ENCODE measurements around the gene UGT1A8. TPM values are rescaled to one million over a fixed set of nuclear protein-coding genes. Genes with fewer than 3 reads are reported as not detected.
"Not testable (repeated sequence)": the region's sequence is repeated elsewhere in the genome, so short reads cannot be mapped to it uniquely, and the experiment has no call there.

Gene UGT1A8
- total RNA-seq, 1 donor from 2014 or later = not detected

DNA sequence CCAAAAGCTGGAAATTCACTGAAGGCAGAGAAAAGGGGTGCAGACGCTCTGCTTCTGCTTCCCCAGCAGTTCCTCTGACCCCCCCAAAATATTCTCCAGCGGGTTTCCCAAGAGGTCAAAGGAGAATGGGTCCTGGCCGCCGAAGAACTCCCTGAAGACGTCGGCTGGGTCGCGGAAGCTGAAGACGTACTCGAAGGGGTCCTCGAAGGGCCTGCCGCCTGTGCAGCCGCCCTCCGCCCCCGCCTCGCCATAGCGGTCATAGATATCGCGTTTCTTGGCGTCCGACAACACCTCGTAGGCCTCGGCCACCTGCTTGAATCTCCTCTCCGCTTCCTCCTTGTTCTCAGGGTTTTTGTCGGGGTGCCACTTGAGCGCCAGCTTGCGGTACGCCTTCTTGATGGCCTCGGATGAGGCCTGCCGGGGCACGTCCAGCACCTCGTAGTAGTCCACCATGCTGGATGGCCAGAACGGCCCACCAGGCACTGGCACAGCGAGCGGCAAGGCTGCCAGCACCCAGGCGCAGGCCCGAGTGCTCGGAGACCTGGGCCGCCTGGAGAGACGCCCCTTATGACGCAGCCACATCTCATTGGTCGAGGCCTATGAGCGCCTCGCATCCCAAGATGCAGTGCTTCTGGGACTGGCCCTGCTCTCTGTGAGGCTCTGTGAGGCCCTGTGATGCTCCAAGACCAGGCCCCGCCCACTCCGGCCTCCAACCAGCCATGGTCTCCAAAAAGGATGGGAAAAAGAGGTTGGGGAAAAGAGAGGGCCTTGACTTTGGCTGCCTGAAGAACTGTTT lies 126.2 kb downstream of the UGT1A8 start:
- H3K4me3 Mint-ChIP-seq = no peak overlapping the region
- intact Hi-C loops (cut with micrococcal nuclease) = no loop called here
- no peaks in the 10 kb centered on the region for H3K9me3 Mint-ChIP-seq
- no peaks in the 10 kb centered on the region for H3K4me1 Mint-ChIP-seq
- no peaks in the 10 kb centered on the region for H3K27me3 Mint-ChIP-seq
- no peak for DNase-seq
- no peaks in the 10 kb centered on the region for H3K36me3 Mint-ChIP-seq (ENCODE audit: low read depth)
- no peak overlapping the region for H3K27ac Mint-ChIP-seq

DNA sequence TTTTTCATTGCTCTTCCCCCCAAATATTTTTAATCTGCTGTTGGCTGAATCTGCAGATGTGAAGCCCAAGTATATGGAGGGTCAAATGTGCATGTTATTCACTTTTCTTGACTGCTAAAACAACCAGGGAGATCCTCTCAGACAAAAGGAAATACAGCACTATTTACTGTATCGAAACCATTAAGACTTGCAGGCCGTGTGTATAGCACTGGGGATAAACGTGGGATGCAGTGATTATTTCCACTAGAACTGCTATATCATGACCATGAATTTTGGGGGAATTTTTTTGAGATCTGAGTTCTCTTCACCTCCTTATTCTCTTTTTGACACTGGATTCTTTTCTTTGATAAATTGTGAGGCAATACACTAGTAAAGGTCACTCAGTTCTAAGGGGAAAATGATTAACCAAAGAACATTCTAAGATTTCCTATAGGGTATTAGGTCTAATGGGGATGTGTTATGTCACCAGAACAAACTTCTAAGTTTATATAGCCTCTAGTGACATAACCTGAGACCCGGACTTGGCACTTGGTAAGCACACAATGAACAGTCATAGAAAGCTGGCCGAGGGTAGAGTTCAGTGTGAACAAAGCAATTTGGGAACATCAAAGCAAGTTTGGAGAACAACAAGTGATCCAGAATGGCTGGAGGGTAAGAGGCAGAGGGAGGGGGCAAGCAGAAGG lies 127.8 kb downstream of the UGT1A8 start:
- no peaks in the 10 kb centered on the region for H3K36me3 Mint-ChIP-seq (ENCODE audit: low read depth)
- H3K4me3 Mint-ChIP-seq = no peak overlapping the region
- peaks cover 9% of the 10 kb centered on the region for H3K9me3 Mint-ChIP-seq
- intact Hi-C loops (cut with micrococcal nuclease) = no loop called here
- DNase-seq = no peak
- H3K27ac Mint-ChIP-seq = no peak overlapping the region
- no peaks in the 10 kb centered on the region for H3K4me1 Mint-ChIP-seq
- no peaks in the 10 kb centered on the region for H3K27me3 Mint-ChIP-seq

GRCh38 chr2:233745838-233746237 lies 128.4 kb downstream of the UGT1A8 start:
- intact Hi-C loops (cut with micrococcal nuclease); H3K36me3 Mint-ChIP-seq (ENCODE audit: low read depth); H3K4me1 Mint-ChIP-seq; H3K27me3 Mint-ChIP-seq; H3K4me3 Mint-ChIP-seq; H3K27ac Mint-ChIP-seq; H3K9me3 Mint-ChIP-seq; DNase-seq: not testable (repeated sequence)

- H3K27me3 Mint-ChIP-seq = no peaks in the 10 kb centered on the region
- no peaks in the 10 kb centered on the region for H3K4me1 Mint-ChIP-seq
- peaks cover 13% of the 10 kb centered on the region for H3K9me3 Mint-ChIP-seq
- H3K36me3 Mint-ChIP-seq (ENCODE audit: low read depth) = no peaks in the 10 kb centered on the region
- no peak overlapping the region for H3K4me3 Mint-ChIP-seq
- no peak overlapping the region for H3K27ac Mint-ChIP-seq
- DNase-seq = no peak
- intact Hi-C loops (cut with micrococcal nuclease) = no loop called here
Observed at GRCh38 chr2:233746475-233747282, 129.2 kb downstream of the UGT1A8 start.

- H3K27me3 Mint-ChIP-seq = no peaks in the 10 kb centered on the region
- no peak overlapping the region for H3K27ac Mint-ChIP-seq
- H3K4me3 Mint-ChIP-seq = no peak overlapping the region
- no peaks in the 10 kb centered on the region for H3K4me1 Mint-ChIP-seq
- DNase-seq = no peak
- H3K9me3 Mint-ChIP-seq = peaks cover 17% of the 10 kb centered on the region
- intact Hi-C loops (cut with micrococcal nuclease) = no loop called here
- no peaks in the 10 kb centered on the region for H3K36me3 Mint-ChIP-seq (ENCODE audit: low read depth)
Observed at GRCh38 chr2:233747283-233747544, 129.8 kb downstream of the UGT1A8 start.

- DNase-seq; H3K4me1 Mint-ChIP-seq; H3K4me3 Mint-ChIP-seq; H3K27ac Mint-ChIP-seq; H3K36me3 Mint-ChIP-seq (ENCODE audit: low read depth); H3K27me3 Mint-ChIP-seq; intact Hi-C loops (cut with micrococcal nuclease): not testable (repeated sequence)
- peaks cover 17% of the 10 kb centered on the region for H3K9me3 Mint-ChIP-seq
Observed at GRCh38 chr2:233750689-233751088, 133.3 kb downstream of the UGT1A8 start.

DNA sequence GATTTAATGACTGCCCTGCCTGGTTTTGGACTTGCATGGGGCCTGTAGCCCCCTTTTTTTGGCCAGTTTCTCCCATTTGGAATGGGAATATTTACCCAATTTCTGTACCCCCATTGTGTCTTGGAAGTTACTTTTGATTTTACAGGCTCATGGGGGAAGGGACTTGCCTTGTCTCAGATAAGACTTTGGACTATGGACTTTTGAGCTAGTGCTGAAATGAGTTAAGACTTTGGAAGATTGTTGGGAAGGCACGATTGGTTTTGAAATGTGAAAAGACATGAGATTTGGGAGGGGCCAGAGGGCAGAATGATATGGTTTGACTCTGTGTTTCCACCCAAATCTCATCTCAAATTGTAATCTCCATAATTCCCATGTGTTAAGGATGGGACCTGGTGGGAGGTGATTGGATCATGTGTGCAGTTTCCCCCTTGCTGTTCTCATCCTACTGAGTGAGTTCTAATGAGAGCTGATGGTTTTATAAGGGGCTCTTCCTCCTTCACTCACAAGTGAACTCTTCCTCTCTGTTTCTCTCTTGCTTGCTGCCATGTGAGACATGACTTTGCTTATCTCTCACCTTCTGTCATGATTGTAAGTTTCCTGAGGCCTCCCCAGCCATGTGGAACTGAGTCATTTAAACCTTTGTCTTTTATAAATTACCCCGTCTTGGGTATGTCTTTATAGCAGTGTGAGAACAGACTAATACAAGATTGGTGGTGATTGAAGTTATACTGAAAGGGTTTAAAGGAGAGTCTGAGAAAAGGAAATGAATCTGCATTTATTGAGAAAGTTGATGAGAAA lies 134.0 kb downstream of the UGT1A8 start:
- H3K4me1 Mint-ChIP-seq; intact Hi-C loops (cut with micrococcal nuclease); DNase-seq; H3K27ac Mint-ChIP-seq; H3K36me3 Mint-ChIP-seq (ENCODE audit: low read depth); H3K27me3 Mint-ChIP-seq; H3K4me3 Mint-ChIP-seq: not testable (repeated sequence)
- peaks cover 17% of the 10 kb centered on the region for H3K9me3 Mint-ChIP-seq

- intact Hi-C loops (cut with micrococcal nuclease) = no loop called here
- no peaks in the 10 kb centered on the region for H3K36me3 Mint-ChIP-seq (ENCODE audit: low read depth)
- peaks cover 9% of the 10 kb centered on the region for H3K9me3 Mint-ChIP-seq
- H3K4me3 Mint-ChIP-seq = no peak overlapping the region
- no peak for DNase-seq
- no peaks in the 10 kb centered on the region for H3K4me1 Mint-ChIP-seq
- no peak overlapping the region for H3K27ac Mint-ChIP-seq
- no peaks in the 10 kb centered on the region for H3K27me3 Mint-ChIP-seq
Observed at GRCh38 chr2:233754872-233755611, 137.6 kb downstream of the UGT1A8 start.

DNA sequence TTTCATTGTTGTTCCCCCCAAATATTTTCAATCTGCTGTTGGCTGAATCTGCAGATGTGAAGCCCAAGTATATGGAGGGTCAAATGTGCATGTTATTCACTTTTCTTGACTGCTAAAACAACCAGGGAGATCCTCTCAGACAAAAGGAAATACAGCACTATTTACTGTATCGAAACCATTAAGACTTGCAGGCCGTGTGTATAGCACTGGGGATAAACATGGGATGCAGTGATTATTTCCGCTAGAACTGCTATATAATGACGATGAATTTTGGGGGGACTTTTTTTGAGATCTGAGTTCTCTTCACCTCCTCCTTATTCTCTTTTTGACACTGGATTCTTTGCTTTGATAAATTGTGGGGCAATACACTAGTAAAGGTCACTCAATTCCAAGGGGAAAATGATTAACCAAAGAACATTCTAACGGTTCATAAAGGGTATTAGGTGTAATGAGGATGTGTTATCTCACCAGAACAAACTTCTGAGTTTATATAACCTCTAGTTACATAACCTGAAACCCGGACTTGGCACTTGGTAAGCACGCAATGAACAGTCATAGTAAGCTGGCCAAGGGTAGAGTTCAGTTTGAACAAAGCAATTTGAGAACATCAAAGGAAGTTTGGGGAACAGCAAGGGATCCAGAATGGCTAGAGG lies 139.1 kb downstream of the UGT1A8 start:
- no peaks in the 10 kb centered on the region for H3K27me3 Mint-ChIP-seq
- DNase-seq = no peak
- H3K27ac Mint-ChIP-seq = no peak overlapping the region
- H3K36me3 Mint-ChIP-seq (ENCODE audit: low read depth) = no peaks in the 10 kb centered on the region
- H3K4me1 Mint-ChIP-seq = no peaks in the 10 kb centered on the region
- no peak overlapping the region for H3K4me3 Mint-ChIP-seq
- peaks cover 5% of the 10 kb centered on the region for H3K9me3 Mint-ChIP-seq
- intact Hi-C loops (cut with micrococcal nuclease) = no loop called here

GRCh38 chr2:233758141-233758540 lies 140.7 kb downstream of the UGT1A8 start:
- H3K36me3 Mint-ChIP-seq (ENCODE audit: low read depth) = no peaks in the 10 kb centered on the region
- no peaks in the 10 kb centered on the region for H3K4me1 Mint-ChIP-seq
- intact Hi-C loops (cut with micrococcal nuclease) = no loop called here
- H3K27me3 Mint-ChIP-seq = no peaks in the 10 kb centered on the region
- no peak overlapping the region for H3K27ac Mint-ChIP-seq
- DNase-seq = no peak
- H3K9me3 Mint-ChIP-seq = no peaks in the 10 kb centered on the region
- no peak overlapping the region for H3K4me3 Mint-ChIP-seq

- H3K27ac Mint-ChIP-seq = no peak overlapping the region
- H3K36me3 Mint-ChIP-seq (ENCODE audit: low read depth) = no peaks in the 10 kb centered on the region
- DNase-seq = no peak
- H3K9me3 Mint-ChIP-seq = no peaks in the 10 kb centered on the region
- H3K4me3 Mint-ChIP-seq = no peak overlapping the region
- intact Hi-C loops (cut with micrococcal nuclease) = no loop called here
- peaks cover 5% of the 10 kb centered on the region for H3K27me3 Mint-ChIP-seq
- H3K4me1 Mint-ChIP-seq = no peaks in the 10 kb centered on the region
Observed at GRCh38 chr2:233758849-233759248, 141.4 kb downstream of the UGT1A8 start.

GRCh38 chr2:233760043-233760442 lies 142.6 kb downstream of the UGT1A8 start, which contains the start of gene UGT1A1:
Gene UGT1A1, plus strand, starts transcription at chr2:233760270. Its CDS starts 18 bp downstream, at chr2:233760288.
- no peaks in the 10 kb centered on the region for H3K36me3 Mint-ChIP-seq (ENCODE audit: low read depth)
- H3K27ac Mint-ChIP-seq = no peak within 1 kb of the TSS
- H3K27me3 Mint-ChIP-seq = peaks cover 8% of the 10 kb centered on the region
- intact Hi-C loops (cut with micrococcal nuclease) = no loop called here
- H3K9me3 Mint-ChIP-seq = no peaks in the 10 kb centered on the region
- DNase-seq = no peak
- no peak within 1 kb of the TSS for H3K4me3 Mint-ChIP-seq
- peaks cover 3% of the 10 kb centered on the region for H3K4me1 Mint-ChIP-seq
